ENCODE results near the gene NRDC. TPM values are rescaled to one million over a fixed set of nuclear protein-coding genes. Genes with fewer than 3 reads are reported as not detected.

Gene NRDC
- total and polyA plus RNA-seq, 2 donors from 2014 or later, result 99.5 to 110 TPM

DNA sequence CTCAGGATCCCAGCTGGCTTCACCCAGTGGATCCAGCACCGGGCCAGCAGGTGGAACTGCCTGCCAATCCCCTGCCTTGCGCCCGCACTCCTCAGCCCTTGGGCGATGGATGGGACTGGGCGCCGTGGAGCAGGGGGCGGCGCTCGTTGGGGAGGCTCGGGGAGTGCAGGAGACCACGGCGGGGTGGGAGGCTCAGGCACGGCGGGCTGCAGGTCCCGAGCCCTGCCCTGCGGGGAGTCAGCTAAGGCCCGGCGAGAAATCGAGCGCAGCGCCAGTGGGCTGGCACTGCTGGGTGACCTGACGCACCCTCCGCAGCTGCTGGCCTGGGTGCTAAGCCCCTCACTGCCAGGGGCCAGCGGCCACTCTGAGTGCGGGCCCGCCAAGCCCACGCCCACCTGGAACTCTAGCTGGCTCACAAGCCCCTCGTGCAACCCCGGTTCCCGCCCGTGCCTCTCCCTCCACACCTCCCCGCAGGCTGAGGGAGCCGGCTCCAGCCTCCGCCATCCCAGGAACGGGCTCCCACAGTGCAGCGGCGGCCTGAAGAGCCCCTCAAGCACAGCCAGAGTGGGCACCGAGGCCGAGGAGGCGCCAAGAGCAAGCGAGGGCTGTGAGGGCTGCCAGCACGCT, 31.1 kb downstream of the NRDC start:
- peaks cover 0 to 3% (median 0%) of the 10 kb centered on the region in 3 donors for H3K4me1 ChIP-seq (ENCODE audit: control insufficient read depth in 2 of 3, insufficient read depth in 2 of 3, low read depth in 1 of 3, low read length in 3 of 3)
- H3K27ac ChIP-seq (ENCODE audit: low read depth in 2 of 2, low read length in 2 of 2), result no peak overlapping the region
- no peak for DNase-seq
- TF ChIP-seq, protein P1, sequence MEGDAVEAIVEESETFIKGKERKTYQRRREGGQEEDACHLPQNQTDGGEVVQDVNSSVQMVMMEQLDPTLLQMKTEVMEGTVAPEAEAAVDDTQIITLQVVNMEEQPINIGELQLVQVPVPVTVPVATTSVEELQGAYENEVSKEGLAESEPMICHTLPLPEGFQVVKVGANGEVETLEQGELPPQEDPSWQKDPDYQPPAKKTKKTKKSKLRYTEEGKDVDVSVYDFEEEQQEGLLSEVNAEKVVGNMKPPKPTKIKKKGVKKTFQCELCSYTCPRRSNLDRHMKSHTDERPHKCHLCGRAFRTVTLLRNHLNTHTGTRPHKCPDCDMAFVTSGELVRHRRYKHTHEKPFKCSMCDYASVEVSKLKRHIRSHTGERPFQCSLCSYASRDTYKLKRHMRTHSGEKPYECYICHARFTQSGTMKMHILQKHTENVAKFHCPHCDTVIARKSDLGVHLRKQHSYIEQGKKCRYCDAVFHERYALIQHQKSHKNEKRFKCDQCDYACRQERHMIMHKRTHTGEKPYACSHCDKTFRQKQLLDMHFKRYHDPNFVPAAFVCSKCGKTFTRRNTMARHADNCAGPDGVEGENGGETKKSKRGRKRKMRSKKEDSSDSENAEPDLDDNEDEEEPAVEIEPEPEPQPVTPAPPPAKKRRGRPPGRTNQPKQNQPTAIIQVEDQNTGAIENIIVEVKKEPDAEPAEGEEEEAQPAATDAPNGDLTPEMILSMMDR (IDR thresholded peaks at IDR 0.05; ENCODE audit: borderline replicate concordance, extremely low read depth, insufficient read depth), result no peak
- intact Hi-C loops (cut with DNase I), result no loop called here
- no peak for FAIRE-seq
- H3K4me3 ChIP-seq (ENCODE audit: low read length in 3 of 3), result no peak overlapping the region
- H3K27me3 ChIP-seq (ENCODE audit: control insufficient read depth, insufficient read depth, low read length), result no peaks in the 10 kb centered on the region
- no peaks in the 10 kb centered on the region for H3K9me3 ChIP-seq (ENCODE audit: control insufficient read depth in 2 of 3, insufficient read depth in 1 of 3, low read length in 3 of 3)
- no peaks in the 10 kb centered on the region for H3K36me3 ChIP-seq (ENCODE audit: control insufficient read depth in 2 of 3, insufficient read depth in 3 of 3, low read length in 3 of 3)
- H3K9ac ChIP-seq (ENCODE audit: low read length in 3 of 3), result no peak overlapping the region

DNA sequence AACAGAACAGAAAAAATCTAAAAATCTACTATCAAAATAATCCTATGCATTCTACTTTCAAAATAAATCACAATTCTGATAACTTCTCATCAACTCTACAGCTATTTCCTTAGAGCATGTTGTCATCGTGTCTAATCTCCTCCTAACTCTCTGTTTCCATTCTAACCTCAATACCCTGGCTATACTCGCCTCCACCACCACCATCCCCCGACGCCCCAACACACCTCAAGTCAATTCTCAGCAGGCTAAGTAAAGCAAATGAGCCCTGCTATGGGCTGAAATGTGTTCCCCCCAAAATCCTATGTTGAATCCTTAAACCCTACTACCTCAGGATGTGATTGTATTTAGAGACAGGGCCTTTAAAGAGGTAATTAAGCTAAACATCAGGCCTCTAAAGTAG, 34.6 kb downstream of the NRDC start:
- Histone ChIP-seq H3K27me3 (ENCODE audit: control insufficient read depth, insufficient read depth, low read length) (no peaks in the 10 kb centered on the region), H3K27ac (ENCODE audit: low read depth in 2 of 2, low read length in 2 of 2) (no peak overlapping the region)
- FAIRE-seq, result no peak

DNA sequence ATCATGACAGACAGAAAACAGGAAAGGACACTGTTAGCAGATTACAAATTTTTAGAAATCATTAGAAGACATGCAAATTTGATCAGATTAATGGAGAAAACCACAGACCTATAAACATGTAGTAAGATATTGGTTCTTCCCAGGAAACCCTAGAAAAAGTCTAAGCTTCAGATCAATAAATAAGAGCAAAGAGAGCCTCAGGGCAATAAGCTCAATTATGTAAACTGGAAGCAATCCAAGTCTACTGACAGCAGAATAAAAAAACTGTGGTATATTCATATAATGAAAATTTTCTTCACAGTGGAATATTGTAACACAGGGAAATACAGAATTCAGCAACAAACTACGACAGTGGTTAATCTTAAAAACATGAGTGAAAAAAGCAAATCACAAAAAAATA, 36.3 kb downstream of the NRDC start:
- Histone ChIP-seq H3K27me3 (ENCODE audit: control insufficient read depth, insufficient read depth, low read length) (no peaks in the 10 kb centered on the region), H3K36me3 (ENCODE audit: control insufficient read depth in 2 of 3, insufficient read depth in 3 of 3, low read length in 3 of 3) (no peaks in the 10 kb centered on the region), H3K4me1 (ENCODE audit: control insufficient read depth in 2 of 3, insufficient read depth in 2 of 3, low read depth in 1 of 3, low read length in 3 of 3) (no peaks in the 10 kb centered on the region), H3K9me3 (ENCODE audit: control insufficient read depth in 2 of 3, insufficient read depth in 1 of 3, low read length in 3 of 3) (no peaks in the 10 kb centered on the region), H3K27ac (ENCODE audit: low read depth in 2 of 2, low read length in 2 of 2) (no peak overlapping the region), H3K4me3 (ENCODE audit: low read length in 3 of 3) (no peak overlapping the region), H3K9ac (ENCODE audit: low read length in 3 of 3) (no peak overlapping the region)
- FAIRE-seq (no peak), DNase-seq (no peak)
- intact Hi-C loops (cut with DNase I), result no loop called here
- TF ChIP-seq, protein P1 (IDR thresholded peaks at IDR 0.05; ENCODE audit: borderline replicate concordance, extremely low read depth, insufficient read depth), result no peak

More for the DNA sequence above, 34.6 kb downstream of the NRDC start:
- Histone ChIP-seq H3K4me3 (ENCODE audit: low read length in 3 of 3) (no peak overlapping the region), H3K36me3 (ENCODE audit: control insufficient read depth in 2 of 3, insufficient read depth in 3 of 3, low read length in 3 of 3) (no peaks in the 10 kb centered on the region), H3K4me1 (ENCODE audit: control insufficient read depth in 2 of 3, insufficient read depth in 2 of 3, low read depth in 1 of 3, low read length in 3 of 3) (no peaks in the 10 kb centered on the region), H3K9me3 (ENCODE audit: control insufficient read depth in 2 of 3, insufficient read depth in 1 of 3, low read length in 3 of 3) (no peaks in the 10 kb centered on the region), H3K9ac (ENCODE audit: low read length in 3 of 3) (no peak overlapping the region)
- no peak for DNase-seq
- TF ChIP-seq, protein P1 (IDR thresholded peaks at IDR 0.05; ENCODE audit: borderline replicate concordance, extremely low read depth, insufficient read depth), result no peak
- intact Hi-C loops (cut with DNase I), result no loop called here

Data from kidney (tissue), 14 donors.